Keratinocyte (primary cell): ENCODE data around the gene TMEM132D. TPM values are rescaled to one million over a fixed set of nuclear protein-coding genes. Genes with fewer than 3 reads are reported as not detected.

Experiments
- DNase-seq: peaks from one replicate; pipeline ENCODE4 v3.0.0-alpha.2; 2011; ENCODE audit warnings: low read depth, missing footprints, low spot score
- FAIRE-seq: peaks from 2 replicates; lab custom pipeline; 2011; peaks lifted over from hg19 to GRCh38; lab: Jason Lieb, UNC
- H2AFZ ChIP-seq: 2 replicates; pipeline ENCODE4 v1.6.0; 2012; ENCODE audit warnings: low read length, control low read depth, inconsistent platforms; ENCODE audit not compliant: control insufficient read depth
- H3K27ac ChIP-seq: 2 replicates; pipeline ENCODE4 v1.5.1; 2011; ENCODE audit warnings: low read length; ENCODE audit not compliant: control insufficient read depth, insufficient read depth
- H3K27me3 ChIP-seq: 3 replicates; pipeline ENCODE4 v1.6.0; 2011; ENCODE audit warnings: low read length; ENCODE audit not compliant: control insufficient read depth, insufficient read depth; ENCODE audit errors: extremely low read depth
- H3K36me3 ChIP-seq, 2 experiments: 2 replicates in 1 of 2; 3 replicates in 1 of 2; pipeline ENCODE4 v1.5.1; 2011; ENCODE audit warnings: low read length in 2 of 2, mild to moderate bottlenecking in 1 of 2; ENCODE audit not compliant: control insufficient read depth in 2 of 2, insufficient read depth in 2 of 2; ENCODE audit errors: extremely low read depth in 1 of 2
- H3K4me1 ChIP-seq: 3 replicates; pipeline ENCODE4 v1.5.1; 2011; ENCODE audit warnings: low read length; ENCODE audit not compliant: control insufficient read depth, insufficient read depth; ENCODE audit errors: extremely low read depth
- H3K4me2 ChIP-seq: 3 replicates; pipeline ENCODE4 v1.6.0; 2011; ENCODE audit warnings: low read depth, low read length; ENCODE audit not compliant: control insufficient read depth, insufficient read depth; ENCODE audit errors: extremely low read depth
- H3K4me3 ChIP-seq, 3 experiments: fragments of 200-600 bp in 1 of 3; sonication (generic) in 1 of 3; 2 replicates in 2 of 3; 3 replicates in 1 of 3; pipeline ENCODE4 v1.5.1; 2011 to 2016; ENCODE audit warnings: low read length in 3 of 3, mild to moderate bottlenecking in 3 of 3, control low read depth in 2 of 3, inconsistent platforms in 1 of 3, low read depth in 1 of 3, mixed read lengths in 1 of 3, mixed run types in 1 of 3, moderate library complexity in 1 of 3; ENCODE audit not compliant: control insufficient read depth in 2 of 3, insufficient read depth in 2 of 3; ENCODE audit errors: extremely low read depth in 1 of 3
- H3K79me2 ChIP-seq: 2 replicates; pipeline ENCODE4 v1.6.0; 2012; ENCODE audit warnings: low read length; ENCODE audit not compliant: control insufficient read depth, insufficient read depth
- H3K9ac ChIP-seq: 3 replicates; pipeline ENCODE4 v1.6.0; 2011; ENCODE audit warnings: low read length; ENCODE audit not compliant: control insufficient read depth, insufficient read depth; ENCODE audit errors: extremely low read depth
- H3K9me1 ChIP-seq: 3 replicates; pipeline ENCODE4 v1.6.0; 2011; ENCODE audit warnings: low read length; ENCODE audit not compliant: control insufficient read depth, insufficient read depth; ENCODE audit errors: extremely low read depth
- H3K9me3 ChIP-seq: 2 replicates; pipeline ENCODE4 v1.5.1; 2012; ENCODE audit warnings: low read depth, low read length; ENCODE audit not compliant: control insufficient read depth
- H4K20me1 ChIP-seq: 3 replicates; pipeline ENCODE4 v1.6.0; 2011; ENCODE audit warnings: low read length; ENCODE audit not compliant: control insufficient read depth, insufficient read depth; ENCODE audit errors: extremely low read depth
- CTCF ChIP-seq, 3 experiments: IDR thresholded peaks in 1 of 3; conservative IDR thresholded peaks in 1 of 3; optimal IDR thresholded peaks in 1 of 3; 2 replicates in 2 of 3; 3 replicates in 1 of 3; pipeline versions ENCODE3 to v1.5.1; 2011; ENCODE audit warnings: low read length in 3 of 3, mild to moderate bottlenecking in 3 of 3, moderate library complexity in 2 of 3, control low read depth in 1 of 3, inconsistent platforms in 1 of 3; ENCODE audit not compliant: insufficient read depth in 2 of 3; ENCODE audit errors: extremely low read depth in 1 of 3
- EZH2 ChIP-seq: IDR thresholded peaks from one replicate; pipeline ENCODE4 v1.6.1; 2012; ENCODE audit warnings: inconsistent platforms, mild to moderate bottlenecking, low read length, moderate library complexity
- dilution Hi-C: fragments of 300-500 bp; cut with MboI; formaldehyde crosslinking; loops from one replicate; pipeline ENCODE4 v1.7.0; 2020; ENCODE audit warnings: low sequenced_read_pairs; ENCODE audit not compliant: extremely low pct_ligation_motif_present
- polyA plus RNA-seq, 5 experiments: library from polyadenylated mRNA; depleted of rRNA in 3 of 5; stranded (reverse) in 3 of 5; stranded (forward) in 1 of 5; unstranded in 1 of 5; fragments of >200 nt; gene quantifications; 1 replicate in 1 of 5; 2 replicates in 3 of 5; 3 replicates in 1 of 5; pipeline versions ENCODE4 v1.2.1 to v1.2.3, GENCODE V29; 2011 to 2012; ENCODE audit warnings: missing spikeins in 2 of 5, low read depth in 1 of 5, low replicate concordance in 1 of 5

The TMEM132D gene
- polyA plus RNA-seq, 1 donor (not counting 4 experiments of a cell fraction or from before 2014, with no cell fraction given), result not detected

DNA sequence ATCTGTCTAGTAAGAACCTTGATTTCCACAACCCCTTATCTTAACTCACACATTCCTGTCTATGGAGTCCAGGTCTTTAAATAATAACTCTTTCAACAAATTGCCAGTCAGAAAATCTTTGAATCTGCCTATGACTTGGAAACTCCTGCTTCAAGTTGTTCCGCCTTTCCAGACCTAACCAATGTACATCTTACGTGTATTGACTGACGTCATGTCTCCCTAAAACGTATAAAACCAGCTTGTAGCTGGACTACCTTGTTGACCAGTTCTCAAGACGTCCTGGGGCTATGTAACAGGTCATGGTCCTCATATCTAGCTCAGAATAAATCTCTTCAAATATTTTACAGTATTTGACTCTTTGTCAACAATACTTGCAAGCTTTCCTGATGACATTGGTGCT lies 337.0 kb downstream of the TMEM132D start:
- Histone ChIP-seq H3K27me3 (no peaks in the 10 kb centered on the region), H3K9me3 (peaks cover 4% of the 10 kb centered on the region), H3K4me3 (no peak overlapping the region), H3K36me3 (no peaks in the 10 kb centered on the region), H3K79me2 (no peaks in the 10 kb centered on the region), H3K4me2 (no peak overlapping the region), H2AFZ (no peak overlapping the region), H3K9ac (no peak overlapping the region), H3K9me1 (no peaks in the 10 kb centered on the region), H3K27ac (no peak overlapping the region), H3K4me1 (no peaks in the 10 kb centered on the region), H4K20me1 (no peaks in the 10 kb centered on the region)
- no peak for TF ChIP-seq EZH2
- TF ChIP-seq CTCF (optimal IDR thresholded peaks at IDR 0.05 in 1 of 3, IDR thresholded peaks at IDR 0.05 in 1 of 3, conservative IDR thresholded peaks at IDR 0.05 in 1 of 3; ENCODE audit: extremely low read depth in 1 of 3, insufficient read depth in 2 of 3, low read length in 3 of 3), result no peak
- FAIRE-seq (no peak), DNase-seq (no peak)
- dilution Hi-C loops, result no loop called here

- Histone ChIP-seq H3K9me3 (peaks cover 4% of the 10 kb centered on the region), H3K9me1 (no peaks in the 10 kb centered on the region), H4K20me1 (no peaks in the 10 kb centered on the region), H3K27me3 (no peaks in the 10 kb centered on the region), H3K36me3 (no peaks in the 10 kb centered on the region), H3K27ac (no peak overlapping the region), H3K4me3 (no peak overlapping the region), H2AFZ (no peak overlapping the region), H3K4me1 (no peaks in the 10 kb centered on the region), H3K79me2 (no peaks in the 10 kb centered on the region), H3K9ac (no peak overlapping the region), H3K4me2 (no peak overlapping the region)
- TF ChIP-seq CTCF (optimal IDR thresholded peaks at IDR 0.05 in 1 of 3, IDR thresholded peaks at IDR 0.05 in 1 of 3, conservative IDR thresholded peaks at IDR 0.05 in 1 of 3; ENCODE audit: extremely low read depth in 1 of 3, insufficient read depth in 2 of 3, low read length in 3 of 3) (no peak), EZH2 (no peak)
- dilution Hi-C loops, result no loop called here
- FAIRE-seq (no peak), DNase-seq (no peak)
These were observed 339.1 kb downstream of the TMEM132D start for GRCh38 chr12:129564768-129565167.
